Ovary (tissue), 9 donors: ENCODE measurements around the gene ABCB7. TPM values are rescaled to one million over a fixed set of nuclear protein-coding genes. Genes with fewer than 3 reads are reported as not detected.
A peak's percentile ranks its signal among the peaks of the same experiment; 100 is the strongest.

Source experiments
- DNase-seq, 5 donors: peaks; one replicate each; pipeline ENCODE4 v3.0.0-alpha.2; 2019 to 2020
- H3K27ac ChIP-seq, 2 donors: fragments of 200-600 bp; one replicate each; pipeline versions ENCODE4 v1.5.1 to v1.8.0; 2019 to 2022
- H3K27me3 ChIP-seq: fragments of 200-600 bp; one replicate; pipeline ENCODE4 v1.8.0; 2022
- H3K36me3 ChIP-seq: fragments of 200-600 bp; sonication (generic); one replicate; pipeline ENCODE4 v1.5.1; 2019
- H3K4me1 ChIP-seq: one replicate; pipeline ENCODE4 v1.8.1; 2013; ENCODE audit warnings: mild to moderate bottlenecking, moderate library complexity; ENCODE audit not compliant: insufficient read depth
- H3K4me3 ChIP-seq: fragments of 200-600 bp; sonication (generic); one replicate; pipeline ENCODE4 v1.5.1; 2017
- H3K9me3 ChIP-seq, 2 donors: fragments of 200-600 bp in 1 of 2; sonication (generic) in 1 of 2; one replicate each; pipeline versions ENCODE4 v1.5.1 to v1.8.1; 2013 to 2019; ENCODE audit warnings: mild to moderate bottlenecking in 1 of 2, moderate library complexity in 1 of 2
- EP300 ChIP-seq: sonication (generic); formaldehyde crosslinking; IDR thresholded peaks from one replicate; pipeline ENCODE4 v1.6.1; 2017; ENCODE audit warnings: antibody characterized with exemption
- POLR2A ChIP-seq: fragments of 450-650 bp; IDR thresholded peaks from one replicate; pipeline ENCODE4 v1.6.1; 2017; ENCODE audit warnings: antibody characterized with exemption, mild to moderate bottlenecking, moderate library complexity
- WGBS, 3 donors: extraction: QIAGEN DNeasy Blood & Tissue Kit in 1 of 3; methylation state at CpG; one replicate each; pipeline versions ENCODE4 v1.1.5 to v1.1.7; 2013 to 2017; 5-methylcytosine and 5-hydroxymethylcytosine counted together
- intact Hi-C, 4 donors: fragments of 100-400 bp; cut with DNase I; formaldehyde crosslinking; loops; one replicate each; pipeline versions ENCODE4 v1.11.0 to v1.15.1; 2022 to 2023
- polyA plus RNA-seq, 2 donors: library from polyadenylated mRNA; stranded (reverse); fragments of 200-250 nt in 1 of 2; fragments of 350-450 nt in 1 of 2; fragmentation: Illumina TruSeq in 1 of 2; extraction: RNeasy Lipid Tissue Mini Kit (QIAGEN cat#74804) in 1 of 2; gene quantifications; one replicate each; pipeline ENCODE4 v1.2.3, GENCODE V29; 2013 to 2014
- total RNA-seq, 7 donors: library from RNA; depleted of rRNA in 2 of 7; stranded (reverse); fragments of >200 nt in 2 of 7; fragmentation: NEBNext Ultra II Directional in 3 of 7; extraction: Animal tissue kit (Norgen Biotek cat#: 25700) in 3 of 7; gene quantifications; one replicate each; pipeline versions ENCODE4 v1.1.0 to v1.2.4, GENCODE V29; 2016 to 2023
- TF ChIP-seq, protein P1 (sequence below), 3 donors: fragments of 450-650 bp in 2 of 3; fragments of 200-600 bp in 1 of 3; IDR thresholded peaks; one replicate each; pipeline versions ENCODE4 v1.5.1 to v1.8.0; 2016 to 2022; ENCODE audit warnings: antibody characterized with exemption in 3 of 3, mild to moderate bottlenecking in 1 of 3
- donor health status: DM: no; HTN: no; CAD: no; lungs with moderate emphysema.
- donor health status: DM: no; HTN: no; CAD: no.
- donor health status: Bipolar disorder and iron deficiency.
- donor health status: DM: yes; HTN: yes; CAD: no.
- donor health status: DM: no; HTN: no; CAD: no.
- donor health status: DM: yes; HTN: yes; CAD: no.

ABCB7 gene
- total and polyA plus RNA-seq, 9 donors, result 14.0 to 53.7 (median 22.4) TPM

DNA sequence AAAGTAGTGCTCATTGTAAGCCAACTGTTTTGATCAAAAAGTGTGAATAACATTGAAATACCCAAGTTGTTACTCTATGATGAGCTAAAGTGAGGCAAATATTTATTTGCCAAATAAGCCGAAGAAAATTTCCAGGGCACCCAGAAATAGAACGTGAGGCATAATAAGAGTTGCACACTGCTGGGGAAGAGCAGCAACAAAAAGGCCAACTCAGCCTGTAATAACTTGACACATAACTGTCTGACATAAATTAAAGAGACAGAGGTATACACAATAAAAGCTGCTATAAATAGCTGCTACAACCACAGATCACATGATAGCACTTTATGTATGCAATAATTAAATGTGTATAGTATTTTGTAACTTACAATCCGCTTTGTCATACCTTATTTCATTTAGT is 2.0 kb upstream of the ABCB7 start:
- Histone ChIP-seq H3K27me3 (no peaks in the 10 kb centered on the region), H3K4me1 (no peaks in the 10 kb centered on the region), H3K36me3 (no peaks in the 10 kb centered on the region), H3K27ac (no peak overlapping the region), H3K9me3 (no peaks in the 10 kb centered on the region), H3K4me3 (no peak overlapping the region)
- WGBS, 3 donors, result 78 to 83% (median 82%) methylated on average over 3 of the region's 3 CpGs
- no peak for DNase-seq
- TF ChIP-seq POLR2A, result no peak
- TF ChIP-seq, protein P1, sequence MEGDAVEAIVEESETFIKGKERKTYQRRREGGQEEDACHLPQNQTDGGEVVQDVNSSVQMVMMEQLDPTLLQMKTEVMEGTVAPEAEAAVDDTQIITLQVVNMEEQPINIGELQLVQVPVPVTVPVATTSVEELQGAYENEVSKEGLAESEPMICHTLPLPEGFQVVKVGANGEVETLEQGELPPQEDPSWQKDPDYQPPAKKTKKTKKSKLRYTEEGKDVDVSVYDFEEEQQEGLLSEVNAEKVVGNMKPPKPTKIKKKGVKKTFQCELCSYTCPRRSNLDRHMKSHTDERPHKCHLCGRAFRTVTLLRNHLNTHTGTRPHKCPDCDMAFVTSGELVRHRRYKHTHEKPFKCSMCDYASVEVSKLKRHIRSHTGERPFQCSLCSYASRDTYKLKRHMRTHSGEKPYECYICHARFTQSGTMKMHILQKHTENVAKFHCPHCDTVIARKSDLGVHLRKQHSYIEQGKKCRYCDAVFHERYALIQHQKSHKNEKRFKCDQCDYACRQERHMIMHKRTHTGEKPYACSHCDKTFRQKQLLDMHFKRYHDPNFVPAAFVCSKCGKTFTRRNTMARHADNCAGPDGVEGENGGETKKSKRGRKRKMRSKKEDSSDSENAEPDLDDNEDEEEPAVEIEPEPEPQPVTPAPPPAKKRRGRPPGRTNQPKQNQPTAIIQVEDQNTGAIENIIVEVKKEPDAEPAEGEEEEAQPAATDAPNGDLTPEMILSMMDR (IDR thresholded peaks at IDR 0.05), result no peak
- TF ChIP-seq EP300, result no peak
- intact Hi-C loops, result no loop called here

GRCh38 chrX:75156531-75156945 is 455 bp upstream of the ABCB7 start:
- Histone ChIP-seq H3K36me3 (no peaks in the 10 kb centered on the region), H3K27me3 (no peaks in the 10 kb centered on the region), H3K27ac (peak overlapping the region in 1 of 2 donors; percentile 51), H3K9me3 (no peaks in the 10 kb centered on the region), H3K4me3 (peak overlapping the region; percentile 55), H3K4me1 (no peaks in the 10 kb centered on the region)
- TF ChIP-seq POLR2A (no peak), EP300 (no peak)
- TF ChIP-seq, protein P1 (IDR thresholded peaks at IDR 0.05), result no peak
- DNase-seq, result peak in 2 of 5 donors; percentile 13 to 35
- 24 to 33% (median 32%) methylated on average over 7 of the region's 7 CpGs for WGBS, 3 donors
- intact Hi-C loops, result no loop called here

- no peak for TF ChIP-seq POLR2A
- TF ChIP-seq, protein P1 (IDR thresholded peaks at IDR 0.05), result no peak
- no peak for TF ChIP-seq EP300
- intact Hi-C loops, result no loop called here
- H3K36me3 ChIP-seq, result no peaks in the 10 kb centered on the region
- no peaks in the 10 kb centered on the region for H3K9me3 ChIP-seq
- H3K27ac ChIP-seq, result peak overlapping the region in 1 of 2 donors; percentile 51
- no peaks in the 10 kb centered on the region for H3K27me3 ChIP-seq
- no peaks in the 10 kb centered on the region for H3K4me1 ChIP-seq
- peak overlapping the region; percentile 55 for H3K4me3 ChIP-seq
- no peak for DNase-seq
- WGBS, 3 donors, result 19 to 38% (median 30%) methylated on average over 6 of the region's 6 CpGs
Observed at GRCh38 chrX:75155447-75155826, 646 bp downstream of the ABCB7 start.

GRCh38 chrX:75154871-75155270 is 1.2 kb downstream of the ABCB7 start:
- WGBS, 3 donors, result 44 to 59% (median 50%) methylated on average over 1 of the region's 1 CpG
- intact Hi-C loops, result no loop called here
- no peak for DNase-seq

More at GRCh38 chrX:75154871-75155270, 1.2 kb downstream of the ABCB7 start:
- no peaks in the 10 kb centered on the region for H3K36me3 ChIP-seq
- TF ChIP-seq, protein P1 (IDR thresholded peaks at IDR 0.05), result no peak
- TF ChIP-seq EP300, result no peak
- no peak for TF ChIP-seq POLR2A
- no peak overlapping the region for H3K27ac ChIP-seq
- H3K4me1 ChIP-seq, result no peaks in the 10 kb centered on the region
- no peaks in the 10 kb centered on the region for H3K9me3 ChIP-seq
- H3K4me3 ChIP-seq, result no peak overlapping the region
- no peaks in the 10 kb centered on the region for H3K27me3 ChIP-seq
